KG1 (cell line): ENCODE results near the gene ADAMTS17.
A peak's percentile ranks its signal among the peaks of the same experiment; 100 is the strongest.
"Not testable (repeated sequence)": the region's sequence is repeated elsewhere in the genome, so short reads cannot be mapped to it uniquely, and the experiment has no call there.

ENCODE experiments used
- DNase-seq: peaks from one replicate; lab custom pipeline; 2025; lab: John Stamatoyannopoulos, UW

The ADAMTS17 gene

DNA sequence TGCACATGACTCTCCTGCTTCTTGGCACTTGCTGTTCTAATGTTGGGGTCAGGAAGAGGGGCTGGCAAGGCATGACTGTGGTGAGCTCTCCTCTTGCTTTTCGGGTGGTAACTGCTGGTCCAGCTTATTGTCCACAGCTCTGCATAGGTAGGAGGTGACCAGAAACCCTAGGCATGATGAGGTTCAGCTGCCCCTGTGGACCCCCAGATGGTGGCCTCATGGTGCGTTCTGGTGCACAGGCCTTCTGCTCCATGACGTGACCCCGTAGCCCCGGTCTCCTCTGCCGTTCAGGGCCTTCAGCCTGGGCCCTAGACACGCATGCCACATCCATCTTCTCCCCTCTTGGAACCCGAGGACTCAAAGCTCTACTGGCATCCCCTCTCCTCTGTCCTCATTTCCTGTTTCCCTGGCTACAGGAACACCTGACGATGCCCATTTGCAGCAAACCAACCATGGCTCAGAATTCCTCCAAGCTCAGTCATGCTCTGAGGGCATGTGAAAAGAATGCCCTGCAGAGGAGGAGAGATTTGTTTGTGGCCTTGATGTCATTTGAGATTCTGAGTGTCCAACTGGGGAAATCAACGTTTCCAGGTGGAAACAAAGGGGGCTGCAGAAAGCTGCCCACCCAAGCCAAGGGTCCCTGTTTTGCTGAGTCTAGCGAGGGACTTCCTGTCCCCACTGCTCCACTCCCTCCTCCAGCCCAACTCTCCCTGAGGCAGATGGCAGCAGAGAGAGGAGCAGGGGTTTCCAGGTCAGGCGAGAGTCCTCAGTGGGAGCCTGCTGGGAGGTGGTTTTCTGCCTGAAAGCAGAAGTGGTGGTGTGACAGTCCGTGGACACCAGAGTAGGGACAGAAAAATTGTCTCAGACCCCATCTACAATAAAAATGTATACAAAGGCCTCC lies 409.8 kb downstream of the ADAMTS17 start:
- DNase-seq = no peak

- no peak for DNase-seq
Measured at GRCh38 chr15:99930696-99931095, 411.1 kb downstream of the ADAMTS17 start.

DNA sequence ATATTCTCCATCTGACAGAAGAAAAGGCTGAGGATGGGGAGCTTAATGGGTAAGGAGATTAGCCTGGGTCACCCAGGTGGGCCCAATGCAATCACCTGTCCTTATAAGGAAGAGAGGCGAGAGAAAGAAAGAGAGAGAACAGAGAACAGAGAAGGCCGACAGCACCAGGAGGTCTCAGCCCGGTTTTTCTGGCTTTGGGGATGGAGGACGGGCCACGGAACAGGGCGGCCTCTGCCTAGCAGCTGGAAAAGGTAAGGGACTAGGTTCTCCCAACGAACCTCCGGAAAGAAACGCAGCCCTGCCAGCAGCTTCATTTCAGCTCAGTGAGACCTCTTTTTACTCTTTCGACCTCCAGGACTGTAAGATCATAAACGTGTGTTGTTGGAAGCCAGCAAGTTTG lies 412.5 kb downstream of the ADAMTS17 start:
- DNase-seq = no peak

DNA sequence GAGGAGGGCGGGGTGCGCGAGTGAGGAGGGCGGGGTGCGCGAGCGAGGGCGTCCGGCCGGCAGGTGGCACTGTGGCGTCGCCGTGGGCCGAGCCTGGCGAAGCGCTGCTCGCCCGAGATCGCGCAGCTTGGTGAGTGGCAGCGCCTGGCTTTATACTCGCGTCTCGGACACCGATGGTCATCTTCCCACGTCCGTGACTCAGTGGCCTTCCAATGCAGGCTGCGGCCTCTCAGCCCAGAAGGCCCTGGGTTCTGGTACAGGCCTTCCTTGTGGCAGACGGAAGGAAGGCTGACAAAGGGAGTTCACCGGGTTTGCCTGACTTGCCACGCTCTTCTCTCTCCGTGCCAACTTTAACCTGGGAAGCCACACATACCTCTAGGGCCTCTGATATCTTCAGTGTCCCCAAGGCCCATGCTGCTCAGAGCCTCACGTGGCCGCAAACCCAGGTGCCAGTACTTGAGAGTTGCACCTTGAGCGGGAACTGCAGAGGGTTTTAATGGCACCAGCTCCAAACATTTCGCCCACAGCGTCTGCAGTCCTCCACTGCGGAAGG lies 413.3 kb downstream of the ADAMTS17 start:
- peak; percentile 44 for DNase-seq

DNA sequence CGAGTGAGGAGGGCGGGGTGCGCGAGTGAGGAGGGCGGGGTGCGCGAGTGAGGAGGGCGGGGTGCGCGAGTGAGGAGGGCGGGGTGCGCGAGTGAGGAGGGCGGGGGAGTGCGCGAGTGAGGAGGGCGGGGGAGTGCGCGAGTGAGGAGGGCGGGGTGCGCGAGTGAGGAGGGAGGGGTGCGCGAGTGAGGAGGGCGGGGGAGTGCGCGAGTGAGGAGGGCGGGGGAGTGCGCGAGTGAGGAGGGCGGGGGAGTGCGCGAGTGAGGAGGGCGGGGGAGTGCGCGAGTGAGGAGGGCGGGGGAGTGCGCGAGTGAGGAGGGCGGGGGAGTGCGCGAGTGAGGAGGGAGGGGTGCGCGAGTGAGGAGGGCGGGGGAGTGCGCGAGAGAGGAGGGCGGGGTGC lies 415.2 kb downstream of the ADAMTS17 start:
- not testable (repeated sequence) for DNase-seq

DNA sequence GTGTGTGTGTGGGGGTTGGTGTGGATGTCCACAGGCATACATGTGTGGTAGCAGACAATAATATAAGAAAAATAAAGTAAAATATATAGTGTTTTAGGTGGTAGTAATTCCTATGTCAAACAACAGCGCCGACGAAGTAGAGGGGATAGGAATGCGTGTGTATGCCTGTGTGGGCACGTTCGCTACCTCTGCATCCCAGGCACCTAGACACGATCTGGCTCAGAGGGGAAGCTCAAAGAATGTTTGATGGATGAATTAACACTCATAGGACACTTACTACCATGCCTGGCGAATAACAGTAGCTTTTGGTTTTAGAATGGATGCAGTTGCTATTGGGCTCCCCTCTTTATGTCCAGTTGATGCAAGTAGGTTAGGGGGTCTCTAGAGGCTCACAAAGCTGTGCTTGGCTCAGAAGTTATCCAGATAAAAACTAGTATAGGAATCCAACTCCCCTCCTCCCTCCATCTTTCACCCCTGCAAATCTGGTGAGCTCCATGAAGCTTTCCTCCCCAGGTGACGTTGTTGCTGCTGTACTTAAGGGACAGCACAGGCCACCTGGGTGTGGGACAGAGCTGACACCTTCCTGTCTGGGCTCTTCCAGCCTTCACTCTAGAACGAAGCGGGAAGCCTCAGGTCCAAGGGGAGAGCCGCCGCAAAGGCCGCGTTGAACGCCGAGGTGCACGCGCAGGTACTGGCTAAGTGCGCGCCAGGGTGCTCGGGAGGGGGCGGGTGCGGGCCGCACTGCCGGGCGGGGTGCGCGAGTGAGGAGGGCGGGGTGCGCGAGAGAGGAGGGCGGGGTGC lies 415.9 kb downstream of the ADAMTS17 start:
- DNase-seq = no peak

DNA sequence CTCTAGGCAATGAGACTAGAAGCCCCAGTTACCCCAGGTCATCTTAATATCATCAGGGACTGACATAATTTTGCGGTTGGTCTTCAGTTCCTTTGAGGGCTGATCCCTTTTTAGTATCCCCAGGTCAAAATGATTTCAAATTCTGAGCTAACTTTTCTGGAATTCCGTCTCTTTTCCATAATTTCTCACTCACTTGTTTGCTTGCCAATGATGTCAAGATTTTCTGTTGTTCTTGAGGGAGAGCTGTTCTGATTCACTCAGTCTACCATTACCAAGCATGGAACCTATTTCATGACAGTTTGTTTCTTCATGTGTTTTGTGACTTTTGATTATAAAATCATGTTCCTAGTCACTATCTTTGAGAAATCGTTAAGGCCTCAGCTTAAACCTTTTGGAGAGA lies 418.1 kb downstream of the ADAMTS17 start:
- DNase-seq = no peak
